ENCODE results near the gene TBC1D8B.
"Not testable (repeated sequence)": the region's sequence is repeated elsewhere in the genome, so short reads cannot be mapped to it uniquely, and the experiment has no call there.

TBC1D8B gene

DNA sequence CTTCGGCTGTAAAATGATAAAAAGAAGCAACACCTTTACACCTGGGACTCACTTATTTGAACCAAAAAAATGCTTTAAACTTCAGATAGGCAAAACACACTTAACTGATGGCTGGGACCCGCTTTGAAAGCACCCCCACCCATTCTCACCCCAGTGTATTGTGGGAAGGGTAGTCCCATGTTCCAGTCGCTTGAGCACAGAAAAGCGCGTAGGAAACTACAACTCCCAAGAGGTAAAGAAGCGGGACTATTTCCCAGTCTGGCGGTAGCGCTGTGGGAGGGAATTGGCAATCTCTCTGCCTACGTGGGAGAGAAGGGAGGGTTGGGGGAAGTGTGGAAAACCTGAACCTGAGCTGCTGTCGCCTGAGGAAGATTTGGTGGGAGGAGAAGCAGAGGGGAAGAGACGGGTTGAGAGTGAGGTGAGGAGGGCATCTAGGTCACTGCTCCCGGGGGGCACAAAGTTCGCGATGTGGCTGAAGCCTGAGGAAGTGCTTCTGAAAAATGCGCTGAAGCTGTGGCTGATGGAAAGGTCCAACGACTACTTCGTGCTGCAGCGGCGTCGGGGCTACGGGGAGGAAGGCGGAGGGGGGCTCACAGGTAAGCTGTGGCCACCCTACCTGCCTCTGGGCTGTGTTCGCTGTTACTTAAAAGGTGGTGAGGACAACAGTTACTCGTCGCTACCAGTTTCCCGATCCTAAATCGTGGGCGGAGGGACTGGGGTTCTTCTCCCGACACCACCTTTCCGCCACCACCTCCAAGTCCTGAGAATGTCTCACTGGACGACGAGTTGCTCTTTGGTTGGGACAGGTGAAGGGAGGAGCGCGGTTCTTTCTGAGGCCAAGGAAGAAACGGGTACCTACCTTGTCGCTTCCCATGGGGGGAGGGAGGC is at the start of gene TBC1D8B:
TBC1D8B (plus strand) TSS at position 286 of the 888 bp plus-strand sequence; CDS start at position 467, 181 bp downstream.
- peak; percentile 66 for DNase-seq (ENCODE audit: low spot score)

DNA sequence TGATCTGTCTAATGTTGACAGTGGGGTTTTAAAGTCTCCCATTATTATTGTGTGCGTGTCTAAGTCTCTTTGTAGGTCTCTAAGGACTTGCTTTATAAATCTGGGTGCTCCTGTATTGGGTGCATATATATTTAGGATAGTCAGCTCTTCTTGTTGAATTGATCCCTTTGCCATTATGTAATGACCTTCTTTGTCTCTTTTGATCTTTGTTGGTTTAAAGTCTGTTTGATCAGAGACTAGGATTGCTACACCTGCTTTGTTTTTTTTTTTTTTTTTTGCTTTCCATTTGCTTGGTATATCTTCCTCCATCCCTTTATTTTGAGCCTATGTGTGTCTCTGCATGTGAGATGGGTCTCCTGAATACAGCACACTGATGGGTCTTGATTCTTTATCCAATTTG is 33.2 kb upstream of the TBC1D8B start:
- not testable (repeated sequence) for DNase-seq (ENCODE audit: low spot score)

DNA sequence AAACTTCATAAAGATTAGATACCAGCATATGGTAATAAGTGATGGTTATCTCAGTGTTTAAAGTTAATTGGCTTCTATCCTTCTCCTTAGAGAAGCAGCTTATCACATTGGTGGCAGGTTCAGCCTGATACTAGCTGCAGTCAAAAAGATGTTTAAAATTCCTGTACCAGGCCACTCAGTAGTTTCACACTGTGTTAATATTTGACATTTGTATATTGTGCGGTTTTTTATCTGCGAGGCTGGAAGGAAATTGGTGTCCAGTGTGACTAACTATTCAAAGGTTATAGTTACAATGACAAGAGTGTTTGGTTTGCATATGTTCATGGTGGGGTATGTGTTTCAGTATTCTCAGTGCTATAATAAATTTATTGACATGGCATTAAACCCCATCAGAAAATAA is 27.5 kb upstream of the TBC1D8B start:
- no peak for DNase-seq (ENCODE audit: low spot score)

DNA sequence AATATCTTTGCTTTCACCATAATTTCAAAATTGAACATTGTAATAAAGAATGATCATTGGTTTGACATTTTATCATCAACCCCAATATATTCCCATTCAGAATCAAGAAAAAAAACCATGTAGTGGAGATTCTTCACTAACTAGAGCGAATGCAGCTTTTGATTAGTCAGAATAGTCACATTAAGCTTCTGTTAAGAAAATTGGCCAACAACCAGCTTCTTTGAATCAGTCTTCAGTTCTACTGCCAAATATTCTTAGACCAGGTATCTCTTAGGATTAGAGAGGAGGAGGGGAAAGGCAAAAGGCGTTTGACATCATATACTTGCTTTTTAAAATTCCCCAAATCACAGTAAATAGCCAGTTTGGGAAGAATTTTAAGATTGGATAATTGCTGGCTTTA is 22.2 kb upstream of the TBC1D8B start:
- no peak for DNase-seq (ENCODE audit: low spot score)

DNA sequence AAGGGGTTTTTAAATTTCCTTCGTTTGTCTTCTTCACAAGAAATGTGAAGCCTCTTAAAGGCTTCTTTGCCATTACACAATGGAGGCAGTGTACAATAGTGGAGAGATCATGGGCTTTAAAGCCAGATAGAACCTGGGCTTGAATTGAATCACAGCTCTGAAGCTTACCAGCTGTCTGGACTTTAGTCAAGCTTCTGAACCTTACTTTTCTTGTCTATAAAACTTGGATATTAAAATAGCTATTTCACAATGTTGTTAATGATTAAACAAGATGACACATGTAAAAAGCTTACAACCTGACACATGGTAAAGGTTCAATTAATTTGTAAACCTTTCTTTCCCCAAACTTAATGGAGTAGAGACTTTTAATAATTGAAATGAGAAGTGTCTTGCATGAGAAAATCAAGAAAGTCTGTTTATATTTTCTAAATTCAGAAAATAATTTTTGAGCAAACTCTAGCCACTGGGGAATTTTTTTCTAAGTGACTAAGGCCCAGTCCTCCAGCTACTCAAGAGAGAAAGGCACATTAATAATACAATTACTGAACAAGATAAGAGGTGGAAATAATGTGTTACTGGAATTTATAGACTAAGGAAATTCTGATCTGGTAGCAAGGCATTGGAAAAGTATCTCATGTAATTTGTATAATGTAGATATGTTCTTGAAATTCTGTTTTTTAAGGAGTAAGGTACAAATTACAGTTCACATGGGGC is 21.7 kb upstream of the TBC1D8B start:
- no peak for DNase-seq (ENCODE audit: low spot score)

DNA sequence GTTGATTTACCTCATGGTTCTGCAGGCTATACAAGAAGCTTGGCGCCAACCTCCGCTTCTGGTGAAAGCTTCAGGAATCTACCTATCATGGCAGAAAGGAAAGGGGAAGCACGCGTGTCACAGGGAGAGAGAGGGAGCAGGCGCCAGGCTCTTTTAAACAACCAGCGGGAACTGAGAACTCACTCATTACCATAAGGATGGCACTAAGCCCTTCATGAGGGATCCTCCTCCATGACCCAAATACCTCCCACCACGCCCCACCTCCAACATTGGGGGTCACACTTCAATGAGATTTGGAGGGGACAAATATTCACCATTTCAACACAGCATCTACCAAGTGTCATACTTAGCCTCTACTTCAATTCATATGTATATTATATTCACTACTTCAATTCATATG is 18.8 kb upstream of the TBC1D8B start:
- DNase-seq (ENCODE audit: low spot score) = no peak

DNA sequence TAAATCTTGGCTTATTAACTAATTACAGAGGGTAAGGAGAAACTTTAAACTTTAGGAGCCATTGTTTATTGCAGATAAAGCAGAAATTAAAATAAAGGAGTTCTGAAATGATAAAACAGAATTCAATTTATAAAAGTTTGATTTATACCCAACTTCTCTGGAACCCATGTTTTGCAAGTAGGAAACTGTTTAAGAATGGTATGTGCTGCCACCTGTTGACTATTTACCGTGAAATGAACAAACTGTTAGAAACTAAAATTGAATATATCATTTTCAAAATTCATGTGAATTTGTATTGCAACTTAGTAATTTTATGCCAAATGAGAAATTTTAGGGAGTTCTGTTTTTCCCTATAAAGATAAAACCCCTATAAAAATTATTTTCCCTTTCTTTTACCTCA is 11.0 kb upstream of the TBC1D8B start:
- DNase-seq (ENCODE audit: low spot score) = no peak

GRCh38 chrX:106802063-106802387 is 448 bp upstream of the TBC1D8B start:
- DNase-seq (ENCODE audit: low spot score) = no peak

- DNase-seq (ENCODE audit: low spot score) = no peak
Observed at GRCh38 chrX:106811131-106811910, 8.8 kb downstream of the TBC1D8B start.

- DNase-seq (ENCODE audit: low spot score) = not testable (repeated sequence)
Observed at GRCh38 chrX:106812930-106813329, 10.5 kb downstream of the TBC1D8B start.

DNA sequence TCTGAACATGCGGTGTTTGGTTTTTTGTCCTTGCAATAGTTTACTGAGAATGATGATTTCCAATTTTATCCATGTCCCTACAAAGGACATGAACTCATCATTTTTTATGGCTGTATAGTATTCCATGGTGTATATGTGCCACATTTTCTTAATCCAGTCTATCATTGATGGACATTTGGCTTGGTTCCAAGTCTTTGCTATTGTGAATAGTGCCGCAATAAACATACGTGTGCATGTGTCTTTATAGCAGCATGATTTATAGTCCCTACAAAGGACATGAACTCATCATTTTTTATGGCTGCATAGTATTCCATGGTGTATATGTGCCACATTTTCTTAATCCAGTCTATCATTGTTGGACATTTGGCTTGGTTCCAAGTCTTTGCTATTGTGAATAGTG is 11.6 kb downstream of the TBC1D8B start:
- not testable (repeated sequence) for DNase-seq (ENCODE audit: low spot score)

- DNase-seq (ENCODE audit: low spot score) = peak; percentile 27
Observed at GRCh38 chrX:106862972-106863688, 60.7 kb downstream of the TBC1D8B start.

DNA sequence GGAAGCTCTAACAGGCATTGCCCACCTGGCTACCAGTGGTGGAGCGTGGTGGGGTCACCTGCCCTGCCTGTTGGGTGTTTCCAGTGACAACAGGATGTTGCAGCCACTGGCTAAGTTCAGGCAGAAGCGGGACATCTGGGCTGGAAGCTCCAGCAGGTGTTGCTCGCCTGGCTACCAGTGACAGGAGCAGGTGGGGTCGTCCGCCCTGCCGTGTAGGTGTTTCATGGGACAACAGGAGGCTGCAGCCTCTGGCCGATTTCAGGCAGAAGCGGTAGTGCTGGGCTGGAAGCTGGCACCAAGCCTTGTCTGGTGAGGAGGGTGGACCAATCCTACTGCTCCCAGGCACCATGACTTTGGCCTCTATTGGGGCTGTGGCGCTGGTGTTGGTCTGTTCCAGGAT is 61.2 kb downstream of the TBC1D8B start:
- DNase-seq (ENCODE audit: low spot score) = no peak

DNA sequence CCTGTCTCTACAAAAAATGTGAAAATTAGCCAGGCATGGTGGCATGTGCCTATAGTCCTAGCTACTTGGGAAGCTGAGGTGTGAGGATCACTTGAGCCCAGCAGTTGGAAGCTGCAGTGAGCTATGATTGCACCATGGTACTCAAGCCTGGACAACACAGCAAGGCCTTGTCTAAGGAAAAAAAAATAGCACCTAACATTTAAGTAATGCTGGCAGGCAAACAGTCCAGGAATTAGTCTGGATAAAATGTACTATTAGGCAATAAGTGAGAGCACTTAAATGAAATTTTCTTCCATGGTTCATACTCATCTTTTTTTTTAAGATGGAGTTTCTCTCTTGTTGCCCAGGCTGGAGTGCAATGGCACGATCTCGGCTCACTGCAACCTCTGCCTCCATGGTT is 70.3 kb downstream of the TBC1D8B start:
- DNase-seq (ENCODE audit: low spot score) = not testable (repeated sequence)

DNA sequence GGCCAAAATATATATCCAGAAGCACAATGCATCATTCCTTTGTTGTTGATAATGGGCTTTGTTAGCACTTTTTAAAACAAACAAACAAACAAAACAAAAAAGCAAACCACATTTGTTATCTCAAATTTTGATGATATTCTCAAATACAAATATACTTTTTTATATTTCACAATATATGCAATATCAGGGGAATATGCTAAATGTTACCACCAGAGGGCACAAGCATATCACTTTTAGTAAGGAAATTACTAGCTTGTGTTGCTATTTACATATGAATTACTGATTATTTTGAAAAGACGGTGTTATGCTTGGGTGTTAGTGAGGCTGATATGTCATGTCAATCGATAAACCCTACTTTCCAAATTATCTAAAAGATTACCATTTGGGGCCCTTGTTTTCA is 71.6 kb downstream of the TBC1D8B start:
- DNase-seq (ENCODE audit: low spot score) = peak; percentile 7

- DNase-seq (ENCODE audit: low spot score) = no peak
Observed at GRCh38 chrX:106875151-106875550, 72.7 kb downstream of the TBC1D8B start.

DNA sequence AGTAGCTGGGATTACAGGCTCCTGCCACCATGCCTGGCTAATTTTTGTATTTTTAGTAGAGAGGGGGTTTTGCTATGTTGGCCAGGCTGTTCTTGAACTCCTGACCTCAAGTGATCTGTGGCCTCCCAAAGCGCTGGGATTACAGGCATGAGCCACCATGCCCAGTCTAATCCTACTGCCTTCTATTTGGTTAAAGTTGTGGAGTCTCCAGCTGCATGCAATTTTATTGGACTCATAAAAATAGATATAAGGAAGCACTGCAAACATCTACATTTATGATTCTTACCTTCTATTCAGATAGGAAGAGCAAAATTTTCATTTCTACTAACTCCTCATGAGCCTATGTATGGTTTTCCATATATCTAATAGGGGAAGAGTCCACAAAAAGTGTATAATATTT is 87.0 kb downstream of the TBC1D8B start:
- DNase-seq (ENCODE audit: low spot score) = no peak

DNA sequence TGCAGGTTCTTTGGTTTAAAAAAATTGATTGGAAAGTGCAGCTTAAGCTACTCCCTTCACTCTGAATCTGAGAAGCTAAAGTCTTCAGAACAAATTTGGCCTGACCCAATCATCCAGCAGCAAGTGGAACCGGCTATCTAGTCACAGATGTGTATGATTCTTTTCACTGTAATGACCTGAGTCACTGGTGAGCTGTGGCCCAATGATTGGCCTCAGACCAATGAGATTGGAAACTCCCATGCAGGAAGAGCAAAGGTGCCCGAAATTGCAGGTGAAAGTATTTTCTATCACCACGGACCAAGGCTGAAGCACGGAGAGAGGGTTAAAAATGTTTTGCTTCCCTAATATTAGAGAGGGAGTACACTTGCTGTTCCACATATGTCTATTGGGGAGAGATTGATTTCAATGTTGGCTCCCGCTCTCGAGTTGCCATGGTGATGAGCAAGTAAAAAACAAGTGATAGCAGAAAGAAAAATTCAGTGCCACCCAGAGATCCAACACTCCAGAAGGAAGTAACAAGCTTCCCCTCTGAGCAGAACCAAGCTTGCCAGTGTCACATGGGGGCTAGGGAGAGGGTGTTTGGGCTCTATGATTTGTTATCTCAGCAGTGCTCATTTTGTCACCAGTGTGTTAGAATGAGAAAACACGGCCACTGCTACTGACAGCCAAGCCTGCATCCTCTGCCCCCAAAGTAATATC is 89.4 kb downstream of the TBC1D8B start:
- no peak for DNase-seq (ENCODE audit: low spot score)

DNA sequence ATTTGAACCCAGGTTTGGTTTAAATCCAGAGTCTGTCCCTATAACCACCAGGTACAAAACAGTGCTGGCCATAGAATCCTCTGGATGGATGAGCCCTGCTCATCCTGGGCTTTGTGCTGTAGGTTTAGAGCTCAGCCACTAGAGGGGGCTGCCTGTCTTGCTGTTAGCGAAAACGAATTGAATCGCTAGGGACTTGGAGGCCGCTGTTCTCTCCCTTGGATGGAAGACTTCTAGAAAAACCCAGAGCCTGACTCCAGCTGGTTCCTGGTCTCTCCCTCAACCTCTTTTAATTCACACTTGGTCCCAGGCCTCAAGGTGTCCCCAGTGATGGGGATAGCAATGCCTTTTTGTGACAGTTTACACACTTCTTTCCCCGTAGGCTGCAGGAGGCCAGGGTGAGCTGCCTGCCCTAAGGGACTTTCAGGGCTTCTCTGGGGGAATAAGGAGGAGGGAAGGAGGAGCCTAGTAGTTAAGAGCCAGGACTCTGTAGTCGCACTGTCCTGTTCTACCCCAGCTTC is 92.0 kb downstream of the TBC1D8B start:
- peak; percentile 52 for DNase-seq (ENCODE audit: low spot score)

DNA sequence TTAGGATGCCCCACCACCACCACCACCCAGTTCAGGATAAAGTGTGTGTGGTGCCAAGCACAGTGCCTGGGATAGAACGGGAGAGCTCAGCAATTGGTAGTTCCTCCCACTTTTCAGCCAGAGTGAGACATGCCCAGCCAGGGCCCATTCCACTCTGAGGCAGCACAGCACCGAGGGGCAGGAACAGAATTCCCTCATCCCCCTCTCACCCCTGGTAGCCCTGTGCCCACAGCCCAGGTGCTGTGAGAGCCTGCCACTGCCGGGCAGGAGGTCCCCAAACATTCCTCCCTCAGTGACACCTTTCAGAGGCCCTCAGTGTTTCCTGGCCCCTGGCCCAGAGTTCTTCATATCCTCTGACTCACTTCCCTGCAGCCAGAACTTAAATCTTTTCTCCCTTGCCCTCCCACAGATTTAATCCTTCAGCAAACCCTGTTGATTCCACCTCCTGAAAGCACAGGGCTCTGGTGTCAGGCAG is 92.5 kb downstream of the TBC1D8B start:
- DNase-seq (ENCODE audit: low spot score) = no peak

- DNase-seq (ENCODE audit: low spot score) = no peak
Observed at GRCh38 chrX:106897259-106897658, 94.8 kb downstream of the TBC1D8B start.
